Hypothalamus (tissue), 51 donors: Measurements from ENCODE around the gene PUS7L.

Source experiments
- DNase-seq, 51 donors: peaks; one replicate each; lab custom pipeline; 2025; lab: John Stamatoyannopoulos, UW

Gene PUS7L

GRCh38 chr12:43676183-43676813 lies 82.3 kb downstream of the PUS7L start:
- DNase-seq: no peak

- no peak for DNase-seq
These were observed 83.3 kb downstream of the PUS7L start for GRCh38 chr12:43675048-43675904.

DNA sequence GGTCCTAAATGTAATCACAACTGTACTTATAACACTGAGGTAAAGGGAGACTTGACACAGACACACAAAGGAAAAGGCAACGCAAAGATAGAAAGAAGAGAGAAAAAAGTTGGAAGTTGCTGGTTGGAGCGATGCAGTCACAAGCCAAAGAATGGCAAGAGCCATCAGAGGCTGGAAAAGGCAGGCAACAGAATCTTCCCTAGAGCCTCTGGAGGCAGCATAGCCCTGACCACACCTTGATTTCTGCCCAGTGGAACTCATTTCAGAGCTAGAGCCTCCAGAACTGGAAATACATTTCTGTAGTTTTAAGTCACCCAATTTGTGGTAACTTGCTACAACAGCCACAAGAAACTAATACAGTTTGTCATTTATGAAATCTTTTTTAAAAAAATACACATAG lies 89.2 kb downstream of the PUS7L start:
- DNase-seq: no peak
